ENCODE data around the gene ARID4A. TPM values are rescaled to one million over a fixed set of nuclear protein-coding genes. Genes with fewer than 3 reads are reported as not detected.
"Not testable (repeated sequence)": the region's sequence is repeated elsewhere in the genome, so short reads cannot be mapped to it uniquely, and the experiment has no call there.

ARID4A gene
- total and polyA plus RNA-seq, 7 donors, result 4.2 to 31.9 (median 18.1) TPM

GRCh38 chr14:58341152-58341748 lies 42.9 kb downstream of the ARID4A start:
- H3K27me3 ChIP-seq, result no peaks in the 10 kb centered on the region
- TF ChIP-seq POLR2AphosphoS5 (IDR thresholded peaks at IDR 0.05) (no peak), POLR2A (IDR thresholded peaks at IDR 0.05) (no peak)
- TF ChIP-seq, protein P1, sequence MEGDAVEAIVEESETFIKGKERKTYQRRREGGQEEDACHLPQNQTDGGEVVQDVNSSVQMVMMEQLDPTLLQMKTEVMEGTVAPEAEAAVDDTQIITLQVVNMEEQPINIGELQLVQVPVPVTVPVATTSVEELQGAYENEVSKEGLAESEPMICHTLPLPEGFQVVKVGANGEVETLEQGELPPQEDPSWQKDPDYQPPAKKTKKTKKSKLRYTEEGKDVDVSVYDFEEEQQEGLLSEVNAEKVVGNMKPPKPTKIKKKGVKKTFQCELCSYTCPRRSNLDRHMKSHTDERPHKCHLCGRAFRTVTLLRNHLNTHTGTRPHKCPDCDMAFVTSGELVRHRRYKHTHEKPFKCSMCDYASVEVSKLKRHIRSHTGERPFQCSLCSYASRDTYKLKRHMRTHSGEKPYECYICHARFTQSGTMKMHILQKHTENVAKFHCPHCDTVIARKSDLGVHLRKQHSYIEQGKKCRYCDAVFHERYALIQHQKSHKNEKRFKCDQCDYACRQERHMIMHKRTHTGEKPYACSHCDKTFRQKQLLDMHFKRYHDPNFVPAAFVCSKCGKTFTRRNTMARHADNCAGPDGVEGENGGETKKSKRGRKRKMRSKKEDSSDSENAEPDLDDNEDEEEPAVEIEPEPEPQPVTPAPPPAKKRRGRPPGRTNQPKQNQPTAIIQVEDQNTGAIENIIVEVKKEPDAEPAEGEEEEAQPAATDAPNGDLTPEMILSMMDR (IDR thresholded peaks at IDR 0.05), result no peak
- 68 to 82% methylated on average over 4 of the region's 4 CpGs for WGBS, 2 donors
- no peaks in the 10 kb centered on the region for H3K4me1 ChIP-seq
- H3K9me3 ChIP-seq, result no peaks in the 10 kb centered on the region
- H3K27ac ChIP-seq, result no peak overlapping the region
- no peak for DNase-seq
- intact Hi-C loops (cut with DNase I), result no loop called here
- H3K36me3 ChIP-seq, result peaks cover 0 to 52% (median 17%) of the 10 kb centered on the region in 4 donors
- no peak overlapping the region for H3K4me3 ChIP-seq

DNA sequence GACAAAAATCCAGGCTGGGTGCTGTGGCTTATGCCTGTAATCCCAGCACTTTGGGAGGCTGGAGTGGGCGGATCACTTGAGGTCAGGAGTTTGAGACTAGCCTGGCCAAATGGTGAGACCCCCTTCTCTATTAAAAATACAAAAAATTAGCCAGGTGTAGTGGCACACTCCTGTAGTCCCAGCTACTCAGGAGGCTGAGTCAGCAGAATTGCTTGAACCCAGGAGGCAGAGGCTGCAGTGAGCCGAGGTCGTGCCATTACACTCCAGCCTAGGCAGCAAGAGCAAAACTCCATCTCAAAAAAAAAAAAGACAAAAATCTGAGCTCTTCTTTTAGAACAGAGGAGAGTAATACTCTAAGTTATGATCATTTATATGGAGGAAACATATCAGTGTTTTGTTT lies 45.2 kb downstream of the ARID4A start:
- H3K36me3 ChIP-seq, result peaks cover 0 to 58% (median 30%) of the 10 kb centered on the region in 4 donors
- H3K27ac ChIP-seq, result not testable (repeated sequence)
- 96 to 99% methylated on average over 3 of the region's 3 CpGs for WGBS, 2 donors

GRCh38 chr14:58353516-58354299 lies 55.4 kb downstream of the ARID4A start:
- Histone ChIP-seq H3K9me3 (no peaks in the 10 kb centered on the region), H3K27ac (peak overlapping the region; percentile 4 to 75 (median 59)), H3K4me1 (peaks cover 0 to 36% (median 9%) of the 10 kb centered on the region in 4 donors), H3K36me3 (peaks cover 0 to 45% (median 7%) of the 10 kb centered on the region in 4 donors), H3K4me3 (peak overlapping the region in 3 of 4 donors; percentile 7 to 35 (median 18)), H3K27me3 (no peaks in the 10 kb centered on the region)
- no peak for TF ChIP-seq EP300 (IDR thresholded peaks at IDR 0.05)
- no peak for DNase-seq
- 58 to 73% methylated on average over 4 of the region's 4 CpGs for whole genome bisulfite sequencing, 2 donors
- intact Hi-C loops (cut with DNase I), result no loop called here

More for the DNA sequence above, 45.2 kb downstream of the ARID4A start:
- H3K9me3 ChIP-seq; DNase-seq; H3K27me3 ChIP-seq; intact Hi-C loops (cut with DNase I); H3K4me1 ChIP-seq; H3K4me3 ChIP-seq: not testable (repeated sequence)

DNA sequence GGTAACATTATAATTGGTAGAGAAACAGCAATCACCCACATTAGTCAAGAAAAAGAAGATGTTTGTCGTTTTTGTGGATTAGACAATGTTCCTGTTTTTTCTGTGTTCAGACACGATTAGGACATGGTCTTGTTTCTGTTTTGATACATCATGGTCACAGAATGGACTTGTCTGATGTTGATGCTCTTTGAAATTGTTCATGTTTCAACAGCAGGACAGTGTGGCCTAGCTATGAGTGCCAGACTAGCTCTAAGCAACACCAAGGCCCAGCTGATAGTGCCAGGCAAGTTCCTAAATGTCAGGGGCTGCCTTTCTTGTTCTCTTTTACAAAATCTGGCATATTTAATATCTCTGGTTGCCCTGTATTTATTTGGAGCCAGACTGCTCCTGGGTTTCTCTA lies 56.5 kb downstream of the ARID4A start:
- no peak overlapping the region for H3K4me3 ChIP-seq
- DNase-seq, result no peak
- 69 to 83% methylated on average over 2 of the region's 2 CpGs for WGBS, 2 donors
- no peaks in the 10 kb centered on the region for H3K9me3 ChIP-seq
- peak overlapping the region in 3 of 4 donors; percentile 38 to 75 (median 68) for H3K27ac ChIP-seq
- peaks cover 0 to 36% (median 9%) of the 10 kb centered on the region in 4 donors for H3K4me1 ChIP-seq
- TF ChIP-seq POLR2AphosphoS5 (IDR thresholded peaks at IDR 0.05) (no peak), EP300 (IDR thresholded peaks at IDR 0.05) (no peak), POLR2A (IDR thresholded peaks at IDR 0.05) (no peak)
- TF ChIP-seq, protein P1 (IDR thresholded peaks at IDR 0.05), result no peak
- intact Hi-C loops (cut with DNase I), result no loop called here
- peaks cover 0 to 45% (median 10%) of the 10 kb centered on the region in 4 donors for H3K36me3 ChIP-seq
- no peaks in the 10 kb centered on the region for H3K27me3 ChIP-seq

DNA sequence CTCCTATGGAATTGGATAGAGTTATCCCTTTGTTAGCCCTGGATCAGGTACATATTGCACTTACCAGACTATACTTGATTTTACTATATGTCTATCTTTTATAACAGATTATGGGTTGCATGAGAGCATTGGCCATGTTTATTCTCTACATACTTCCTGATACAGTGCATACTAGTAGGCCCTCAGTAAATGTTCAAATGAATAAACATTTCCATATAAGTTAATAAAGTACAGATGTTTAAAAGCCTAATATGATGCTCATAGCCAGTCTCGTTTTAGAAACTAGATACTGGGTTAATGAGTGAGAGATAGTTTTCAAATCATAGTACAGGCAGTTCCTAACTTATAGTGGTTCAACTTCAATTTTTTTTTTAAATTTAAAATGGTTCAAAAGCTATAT lies 57.9 kb downstream of the ARID4A start:
- TF ChIP-seq EP300 (IDR thresholded peaks at IDR 0.05), result no peak
- TF ChIP-seq POLR2AphosphoS5 (IDR thresholded peaks at IDR 0.05), result peak in 1 of 4 donors; percentile 14
- TF ChIP-seq, protein P1 (IDR thresholded peaks at IDR 0.05), result no peak
- Histone ChIP-seq H3K4me3 (no peak overlapping the region), H3K9me3 (no peaks in the 10 kb centered on the region), H3K27ac (peak overlapping the region in 3 of 4 donors; percentile 50 to 75 (median 68)), H3K4me1 (peaks cover 0 to 36% (median 9%) of the 10 kb centered on the region in 4 donors), H3K27me3 (no peaks in the 10 kb centered on the region), H3K36me3 (peaks cover 0 to 48% (median 21%) of the 10 kb centered on the region in 4 donors)
- 76 to 86% methylated on average over 1 of the region's 1 CpG for WGBS, 2 donors
- intact Hi-C loops (cut with DNase I), result no loop called here
- no peak for DNase-seq

DNA sequence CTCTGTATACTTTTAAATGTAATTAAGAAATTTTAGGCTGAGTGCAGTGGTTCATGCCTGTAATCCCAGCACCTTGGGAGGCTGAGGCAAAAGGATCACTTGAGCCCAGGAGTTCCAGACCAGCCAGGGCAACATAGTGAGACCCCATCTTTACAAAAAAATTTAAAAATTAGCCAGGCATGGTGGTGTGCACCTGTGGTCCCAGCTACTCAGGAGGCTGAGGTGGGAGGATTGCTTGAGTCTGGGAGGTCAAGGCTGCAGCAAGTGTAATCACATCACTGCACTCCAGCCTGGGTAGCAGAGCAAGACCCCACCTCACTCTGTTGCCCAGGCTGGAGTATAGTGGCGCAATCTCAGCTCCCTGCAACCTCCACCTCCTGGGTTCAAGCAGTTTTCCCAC lies 63.9 kb downstream of the ARID4A start:
- H3K27me3 ChIP-seq; H3K9me3 ChIP-seq; H3K4me1 ChIP-seq; intact Hi-C loops (cut with DNase I); H3K27ac ChIP-seq; DNase-seq; H3K4me3 ChIP-seq: not testable (repeated sequence)
- H3K36me3 ChIP-seq, result peaks cover 0 to 70% (median 33%) of the 10 kb centered on the region in 4 donors
- 98 to 100% methylated on average over 1 of the region's 1 CpG for WGBS, 2 donors

Measured in sigmoid colon (tissue), 7 donors.